OCI-LY3 (cell line): ENCODE measurements around the gene POU2AF1.

Experiments used
- H2AFZ ChIP-seq: fragments of 200-600, 300-600 bp; shearing (Covaris generic); 2 replicates; pipeline ENCODE4 v1.6.0; 2014; ENCODE audit warnings: antibody characterized with exemption, low read depth, low read length
- H3K27ac ChIP-seq: fragments of 200-600, 300-600 bp; sonication (generic); 2 replicates; pipeline ENCODE4 v1.5.1; 2014; ENCODE audit warnings: mild to moderate bottlenecking, low read length, moderate library complexity, mixed read lengths
- H3K27me3 ChIP-seq: fragments of 200-600, 300-600 bp; sonication (generic); 2 replicates; pipeline ENCODE4 v1.6.1; 2014; ENCODE audit warnings: low read depth, low read length, mixed read lengths
- H3K36me3 ChIP-seq: fragments of 200-600, 300-600 bp; sonication (generic); replicated peaks from 2 replicates; pipeline ENCODE3; 2014; ENCODE audit warnings: low read depth, low read length, mixed read lengths
- H3K4me1 ChIP-seq: fragments of 300-600, 200-600 bp; sonication (generic); 2 replicates; pipeline ENCODE4 v1.6.1; 2014; ENCODE audit warnings: low read length, mixed read lengths
- H3K4me2 ChIP-seq: fragments of 200-600, 300-600 bp; sonication (generic); 2 replicates; pipeline ENCODE4 v1.6.1; 2014; ENCODE audit warnings: low read length, mixed read lengths
- H3K4me3 ChIP-seq: fragments of 300-600, 200-600 bp; sonication (generic); 2 replicates; pipeline ENCODE4 v1.5.1; 2014; ENCODE audit warnings: antibody characterized with exemption, mild to moderate bottlenecking, low read length, moderate library complexity
- H3K79me2 ChIP-seq: fragments of 300-600, 200-600 bp; shearing (Covaris generic); 2 replicates; pipeline ENCODE4 v1.6.1; 2014; ENCODE audit warnings: mild to moderate bottlenecking, low read length, mixed read lengths
- H3K9ac ChIP-seq: fragments of 300-600, 200-600 bp; shearing (Covaris generic); 2 replicates; pipeline ENCODE4 v1.6.0; 2014; ENCODE audit warnings: mild to moderate bottlenecking, low read length, moderate library complexity
- H3K9me3 ChIP-seq: fragments of 200-600, 300-600 bp; shearing (Covaris generic); 2 replicates; pipeline ENCODE4 v1.6.1; 2014; ENCODE audit warnings: low read length, mixed read lengths; ENCODE audit not compliant: insufficient read depth
- H4K20me1 ChIP-seq: fragments of 200-600, 300-600 bp; sonication (generic); 2 replicates; pipeline ENCODE4 v1.6.1; 2016; ENCODE audit warnings: low read length, mixed read lengths; ENCODE audit not compliant: insufficient read depth
- EZH2phosphoT487 ChIP-seq: fragments of 200-600 bp; shearing (Covaris generic); IDR thresholded peaks from 2 replicates; pipeline ENCODE4 v1.6.1; 2018; ENCODE audit warnings: antibody characterized with exemption, mixed run types, low read depth
- TF ChIP-seq, protein P1 (sequence below): fragments of 200-600, 300-600 bp; sonication (generic); IDR thresholded peaks from 2 replicates; pipeline ENCODE4 v1.5.1; 2014; ENCODE audit warnings: antibody characterized with exemption, low read length, low read depth

Gene POU2AF1

DNA sequence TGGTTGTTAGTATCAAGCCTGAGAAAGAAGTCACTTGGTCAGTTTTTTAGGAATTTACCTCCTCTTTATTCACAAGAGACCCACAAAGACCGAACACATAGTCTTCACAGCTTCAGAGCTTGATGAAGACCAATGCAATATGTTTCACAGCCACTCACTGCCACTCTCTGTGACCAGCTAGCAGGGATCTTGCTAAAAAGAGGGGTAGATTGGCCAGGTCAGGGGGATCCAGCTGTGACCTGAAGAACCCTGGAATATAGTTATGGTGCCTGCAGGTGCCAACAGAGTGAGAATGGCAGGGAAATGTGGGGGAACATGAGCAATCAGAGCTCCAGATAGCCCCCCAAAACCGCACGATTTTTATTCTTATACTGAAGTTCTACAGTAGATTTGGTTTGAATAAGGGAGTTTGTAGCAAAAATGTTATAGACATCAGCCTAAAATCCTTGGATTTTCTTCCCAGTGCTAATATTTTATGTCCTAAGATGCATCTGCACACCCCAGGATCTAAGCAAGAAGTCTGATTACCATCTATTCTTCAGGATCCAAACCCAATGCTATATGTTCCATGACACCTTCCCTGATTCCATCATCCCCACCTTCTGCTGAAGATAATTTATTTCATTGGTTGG, 8.7 kb downstream of the POU2AF1 start:
- TF ChIP-seq, protein P1, sequence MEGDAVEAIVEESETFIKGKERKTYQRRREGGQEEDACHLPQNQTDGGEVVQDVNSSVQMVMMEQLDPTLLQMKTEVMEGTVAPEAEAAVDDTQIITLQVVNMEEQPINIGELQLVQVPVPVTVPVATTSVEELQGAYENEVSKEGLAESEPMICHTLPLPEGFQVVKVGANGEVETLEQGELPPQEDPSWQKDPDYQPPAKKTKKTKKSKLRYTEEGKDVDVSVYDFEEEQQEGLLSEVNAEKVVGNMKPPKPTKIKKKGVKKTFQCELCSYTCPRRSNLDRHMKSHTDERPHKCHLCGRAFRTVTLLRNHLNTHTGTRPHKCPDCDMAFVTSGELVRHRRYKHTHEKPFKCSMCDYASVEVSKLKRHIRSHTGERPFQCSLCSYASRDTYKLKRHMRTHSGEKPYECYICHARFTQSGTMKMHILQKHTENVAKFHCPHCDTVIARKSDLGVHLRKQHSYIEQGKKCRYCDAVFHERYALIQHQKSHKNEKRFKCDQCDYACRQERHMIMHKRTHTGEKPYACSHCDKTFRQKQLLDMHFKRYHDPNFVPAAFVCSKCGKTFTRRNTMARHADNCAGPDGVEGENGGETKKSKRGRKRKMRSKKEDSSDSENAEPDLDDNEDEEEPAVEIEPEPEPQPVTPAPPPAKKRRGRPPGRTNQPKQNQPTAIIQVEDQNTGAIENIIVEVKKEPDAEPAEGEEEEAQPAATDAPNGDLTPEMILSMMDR: no peak
- no peak for TF ChIP-seq EZH2phosphoT487
- Histone ChIP-seq H3K27ac (peak overlapping the region; percentile 99), H3K4me1 (peaks cover 98% of the 10 kb centered on the region), H3K9me3 (no peaks in the 10 kb centered on the region), H4K20me1 (no peaks in the 10 kb centered on the region), H3K4me3 (no peak overlapping the region), H2AFZ (no peak overlapping the region), H3K9ac (peak overlapping the region; percentile 87; the same call in 1 of the 2 replicates), H3K4me2 (peak overlapping the region; percentile 85), H3K27me3 (no peaks in the 10 kb centered on the region), H3K36me3 (peaks cover 94% of the 10 kb centered on the region), H3K79me2 (peaks cover 100% of the 10 kb centered on the region)

DNA sequence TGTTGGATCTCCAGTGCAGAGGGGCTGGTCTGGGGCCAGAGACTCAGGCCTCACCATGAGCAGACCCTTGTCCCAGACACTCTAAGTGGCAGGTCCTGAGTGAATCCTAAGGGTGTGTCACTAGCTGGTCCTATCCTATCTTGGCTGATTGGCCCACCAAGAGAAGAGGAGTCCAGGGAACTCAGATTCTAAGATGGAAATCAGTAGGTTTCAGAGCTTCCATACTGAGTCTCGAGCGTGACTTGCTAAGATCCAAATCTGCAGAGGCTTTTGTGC, 10.9 kb downstream of the POU2AF1 start:
- peaks cover 89% of the 10 kb centered on the region for H3K36me3 ChIP-seq
- no peaks in the 10 kb centered on the region for H4K20me1 ChIP-seq
- no peaks in the 10 kb centered on the region for H3K9me3 ChIP-seq
- H3K4me3 ChIP-seq: peak overlapping the region; percentile 24
- TF ChIP-seq, protein P1: no peak
- no peak for TF ChIP-seq EZH2phosphoT487
- H2AFZ ChIP-seq: no peak overlapping the region
- peak overlapping the region; percentile 99 for H3K27ac ChIP-seq
- H3K4me1 ChIP-seq: peaks cover 99% of the 10 kb centered on the region
- peaks cover 100% of the 10 kb centered on the region for H3K79me2 ChIP-seq
- H3K9ac ChIP-seq: peak overlapping the region; percentile 87
- no peaks in the 10 kb centered on the region for H3K27me3 ChIP-seq
- peak overlapping the region; percentile 85 for H3K4me2 ChIP-seq

DNA sequence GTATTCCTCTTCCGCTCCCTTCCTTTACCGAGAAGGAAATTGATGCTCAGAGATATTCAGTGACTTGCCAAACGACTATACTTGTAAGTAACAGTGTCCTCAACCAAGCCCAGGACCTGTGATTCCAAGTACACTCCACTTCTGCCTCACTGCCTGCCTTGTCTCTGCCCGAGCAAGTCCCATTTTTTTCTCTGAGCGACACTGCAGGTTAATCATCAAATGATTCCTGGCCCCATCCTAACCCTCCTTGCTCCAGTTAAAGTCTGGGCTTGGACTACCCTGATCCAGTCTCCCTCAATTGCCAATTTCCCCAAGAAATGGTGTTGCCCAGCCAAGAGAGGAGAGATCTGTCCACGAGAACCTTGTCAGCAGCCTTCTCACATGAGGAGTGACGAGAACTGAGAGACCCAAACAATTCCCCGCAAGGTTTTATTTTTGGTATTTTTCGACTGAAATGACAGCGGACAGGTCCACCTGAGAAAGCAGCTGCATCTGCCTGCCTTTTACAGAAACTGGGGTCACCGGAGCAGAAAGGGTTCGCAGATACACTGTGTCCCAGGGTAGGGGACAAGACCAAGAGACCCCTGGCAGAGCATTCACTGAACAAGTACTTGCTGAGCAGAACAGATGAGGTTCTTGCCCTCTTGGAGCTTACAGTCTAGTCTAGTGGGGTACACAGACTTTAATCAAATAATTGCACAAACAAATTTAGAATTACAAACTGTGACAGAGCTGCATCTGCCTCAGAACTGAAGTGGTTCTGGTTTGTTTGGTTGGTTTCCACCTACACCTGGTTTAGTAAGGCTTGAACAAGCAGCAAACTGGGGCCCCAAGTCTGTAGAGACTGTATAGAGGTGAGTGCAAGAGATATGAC, 11.4 kb downstream of the POU2AF1 start:
- no peak for TF ChIP-seq EZH2phosphoT487
- TF ChIP-seq, protein P1: no peak
- no peaks in the 10 kb centered on the region for H4K20me1 ChIP-seq
- H3K9ac ChIP-seq: peak overlapping the region; percentile 87
- peaks cover 99% of the 10 kb centered on the region for H3K4me1 ChIP-seq
- peaks cover 89% of the 10 kb centered on the region for H3K36me3 ChIP-seq
- H3K4me2 ChIP-seq: peak overlapping the region; percentile 85
- peaks cover 100% of the 10 kb centered on the region for H3K79me2 ChIP-seq
- peak overlapping the region; percentile 99 for H3K27ac ChIP-seq
- H3K4me3 ChIP-seq: peak overlapping the region; percentile 27
- no peaks in the 10 kb centered on the region for H3K9me3 ChIP-seq
- H3K27me3 ChIP-seq: no peaks in the 10 kb centered on the region
- no peak overlapping the region for H2AFZ ChIP-seq
